NCI-H1436 treated with DMSO at 0.1 percent for 48 hours (cell line): ENCODE data around the gene BAD.
A peak's percentile ranks its signal among the peaks of the same experiment; 100 is the strongest.

Source experiments
- DNase-seq: peaks from one replicate; lab custom pipeline; 2025; lab: John Stamatoyannopoulos, UW

Gene BAD

GRCh38 chr11:64296236-64296635 is 11.8 kb upstream of the BAD start:
- DNase-seq: no peak

DNA sequence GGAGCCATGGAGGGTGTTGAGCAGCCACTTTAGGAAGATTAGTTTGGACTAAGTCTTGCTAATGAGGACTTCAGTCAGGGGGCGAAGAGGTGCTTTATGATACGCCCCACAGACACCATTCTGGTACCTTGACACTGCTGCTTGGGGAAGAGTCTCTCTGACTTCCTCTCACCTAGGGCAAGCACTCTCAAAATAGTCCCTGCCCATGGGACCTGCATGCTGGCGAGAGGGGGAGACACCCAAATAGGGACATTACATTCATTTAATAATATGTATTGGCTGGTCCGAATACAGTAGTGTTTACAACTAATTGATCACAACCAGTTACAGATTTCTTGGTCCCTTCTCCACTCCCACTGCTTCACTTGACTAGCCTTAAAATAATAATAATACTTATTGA is 11.3 kb upstream of the BAD start:
- no peak for DNase-seq

DNA sequence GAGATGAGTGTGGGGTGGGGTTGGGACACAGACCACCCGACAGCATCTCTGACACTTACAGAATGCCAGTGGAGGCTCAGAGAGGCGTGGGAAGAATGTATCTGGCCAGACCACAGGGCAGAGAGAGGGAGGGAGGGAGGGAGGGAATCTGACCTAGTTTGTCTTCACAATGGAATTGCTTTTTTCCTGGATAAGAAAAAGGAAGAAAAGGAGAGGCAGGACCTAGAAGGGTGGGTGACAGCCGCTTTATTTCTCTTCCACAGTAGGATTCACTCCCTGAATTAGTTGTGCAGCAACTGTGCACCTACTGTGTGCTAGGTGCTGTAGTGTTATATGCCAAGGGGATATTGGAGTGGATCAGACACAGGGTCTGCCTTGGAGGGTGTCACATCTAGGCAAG is 10.3 kb upstream of the BAD start:
- DNase-seq: no peak

DNA sequence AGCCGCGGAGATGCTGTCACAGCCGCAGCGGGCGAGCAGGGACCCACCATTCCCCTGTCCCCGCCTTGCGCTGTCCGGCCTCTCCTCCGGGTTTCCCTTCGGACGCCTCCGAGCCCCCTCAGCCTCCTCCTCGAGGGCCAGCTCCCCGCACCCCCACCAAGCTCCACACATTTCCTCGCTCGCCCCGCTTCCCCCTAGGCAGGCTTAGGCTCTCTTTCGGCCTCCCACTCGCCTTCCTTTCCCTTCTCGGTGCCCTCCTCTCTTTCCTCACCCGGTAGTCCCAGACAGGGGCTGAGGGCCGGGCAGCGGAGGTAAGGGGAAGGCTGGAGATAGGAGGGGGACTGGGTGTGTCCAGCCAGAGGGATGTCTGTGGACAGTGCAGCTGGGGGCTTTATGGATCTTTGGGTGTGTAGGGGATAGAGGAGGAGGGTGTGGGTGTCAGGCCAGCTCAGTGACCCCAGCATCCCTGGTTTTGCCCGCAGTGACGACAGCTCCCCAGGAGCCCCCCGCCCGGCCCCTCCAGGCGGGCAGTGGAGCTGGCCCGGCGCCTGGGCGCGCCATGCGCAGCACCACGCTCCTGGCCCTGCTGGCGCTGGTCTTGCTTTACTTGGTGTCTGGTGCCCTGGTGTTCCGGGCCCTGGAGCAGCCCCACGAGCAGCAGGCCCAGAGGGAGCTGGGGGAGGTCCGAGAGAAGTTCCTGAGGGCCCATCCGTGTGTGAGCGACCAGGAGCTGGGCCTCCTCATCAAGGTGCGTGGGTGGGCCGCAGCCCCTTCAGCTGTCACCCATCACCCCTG is 8.2 kb upstream of the BAD start:
- no peak for DNase-seq

- no peak for DNase-seq
These were observed 7.4 kb upstream of the BAD start for GRCh38 chr11:64291752-64292459.

DNA sequence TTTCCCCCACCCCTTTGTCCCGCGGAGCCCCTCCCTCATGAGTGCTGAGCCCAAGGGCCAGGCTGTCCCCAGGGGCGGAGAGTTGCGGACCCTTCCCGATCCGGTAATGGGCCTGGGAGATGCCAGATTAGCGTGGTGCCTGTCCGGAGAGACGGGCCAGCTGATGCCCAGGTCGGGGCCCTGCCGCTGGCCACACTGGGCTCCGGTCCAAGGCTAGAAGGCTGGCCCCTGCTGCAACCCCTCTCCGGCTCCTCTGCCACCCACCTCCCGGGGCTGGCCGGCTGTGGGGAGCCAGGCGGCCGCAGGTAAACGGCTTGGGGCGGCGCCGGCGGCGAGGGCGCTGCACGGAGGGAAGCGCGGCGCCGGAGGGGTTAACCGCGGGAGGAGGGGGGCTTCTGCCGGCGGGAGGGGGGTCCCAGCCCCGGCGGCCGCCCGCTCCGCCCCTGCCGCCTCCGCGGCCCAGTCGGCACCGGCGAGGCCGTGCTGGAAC is 6.8 kb upstream of the BAD start, which contains the start of gene KCNK4:
TSS of gene KCNK4 (plus strand) at position 41 of the 490 bp plus-strand sequence. CDS start 1,717 bp downstream, outside the sequence.
- no peak for DNase-seq

DNA sequence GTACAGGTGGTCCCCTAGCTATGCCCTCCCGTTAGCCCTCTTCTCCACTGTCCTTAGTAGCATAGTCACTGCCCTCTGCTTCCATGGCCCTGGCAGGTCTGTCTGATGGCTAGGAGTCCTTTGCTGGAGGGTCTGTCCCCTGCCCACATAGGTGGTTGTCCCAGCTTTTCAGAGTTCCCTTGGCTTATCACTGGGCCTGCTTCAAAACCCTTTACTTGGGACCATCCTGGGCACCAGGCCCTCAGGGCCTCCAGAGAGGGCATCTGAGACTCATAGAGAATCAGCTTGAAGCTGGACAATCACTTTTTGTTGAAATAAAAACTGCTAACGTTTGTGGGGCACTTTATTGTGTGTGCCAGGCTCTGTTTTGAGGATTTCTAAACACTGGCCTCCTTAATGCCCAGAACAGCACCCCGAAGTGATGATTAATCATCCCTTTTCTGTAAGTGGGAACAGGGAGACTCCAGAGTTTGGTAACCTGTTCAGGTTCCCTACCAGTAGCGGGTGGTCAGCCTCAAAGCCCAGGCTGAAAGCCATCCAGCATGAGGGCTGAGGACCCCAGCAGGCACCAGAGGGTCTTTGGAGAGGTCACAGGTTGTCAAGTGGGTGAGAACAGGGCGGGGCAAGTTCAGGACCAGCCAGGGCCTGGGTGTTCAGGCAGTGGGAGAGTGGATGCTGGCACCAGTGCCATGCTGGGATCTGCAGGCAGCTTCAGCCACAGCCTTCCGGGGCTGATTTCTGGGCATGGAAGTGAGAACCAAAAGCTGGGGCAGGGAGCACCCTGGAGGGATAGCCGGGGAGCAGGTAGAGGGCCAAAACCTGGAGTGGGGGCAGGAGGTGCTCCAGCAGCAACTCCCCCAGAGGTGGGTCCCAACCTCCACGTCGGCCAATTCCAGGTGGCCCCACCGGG is 6.1 kb upstream of the BAD start:
- no peak for DNase-seq

- DNase-seq: no peak
These were observed 4.6 kb upstream of the BAD start for GRCh38 chr11:64289002-64289564.

DNA sequence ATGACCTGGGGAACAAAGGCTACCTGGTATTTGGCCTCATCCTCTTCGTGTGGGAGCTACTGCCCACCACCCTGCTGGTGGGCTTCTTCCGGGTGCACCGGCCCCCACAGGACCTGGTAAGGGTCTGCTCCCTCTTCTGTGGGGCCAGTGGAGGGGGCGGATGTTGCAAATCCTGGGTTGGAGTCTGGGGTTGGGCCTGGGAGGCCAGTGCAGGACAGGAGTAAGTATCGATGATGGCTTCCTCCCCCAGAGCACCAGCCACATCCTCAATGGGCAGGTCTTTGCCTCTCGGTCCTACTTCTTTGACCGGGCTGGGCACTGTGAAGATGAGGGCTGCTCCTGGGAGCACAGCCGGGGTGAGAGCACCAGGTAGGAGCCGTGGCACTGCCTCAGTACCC is 3.9 kb upstream of the BAD start:
- no peak for DNase-seq

- no peak for DNase-seq
These were observed 3.3 kb upstream of the BAD start for GRCh38 chr11:64287676-64288352.

- no peak for DNase-seq
These were observed 2.3 kb upstream of the BAD start for GRCh38 chr11:64286801-64287159.

DNA sequence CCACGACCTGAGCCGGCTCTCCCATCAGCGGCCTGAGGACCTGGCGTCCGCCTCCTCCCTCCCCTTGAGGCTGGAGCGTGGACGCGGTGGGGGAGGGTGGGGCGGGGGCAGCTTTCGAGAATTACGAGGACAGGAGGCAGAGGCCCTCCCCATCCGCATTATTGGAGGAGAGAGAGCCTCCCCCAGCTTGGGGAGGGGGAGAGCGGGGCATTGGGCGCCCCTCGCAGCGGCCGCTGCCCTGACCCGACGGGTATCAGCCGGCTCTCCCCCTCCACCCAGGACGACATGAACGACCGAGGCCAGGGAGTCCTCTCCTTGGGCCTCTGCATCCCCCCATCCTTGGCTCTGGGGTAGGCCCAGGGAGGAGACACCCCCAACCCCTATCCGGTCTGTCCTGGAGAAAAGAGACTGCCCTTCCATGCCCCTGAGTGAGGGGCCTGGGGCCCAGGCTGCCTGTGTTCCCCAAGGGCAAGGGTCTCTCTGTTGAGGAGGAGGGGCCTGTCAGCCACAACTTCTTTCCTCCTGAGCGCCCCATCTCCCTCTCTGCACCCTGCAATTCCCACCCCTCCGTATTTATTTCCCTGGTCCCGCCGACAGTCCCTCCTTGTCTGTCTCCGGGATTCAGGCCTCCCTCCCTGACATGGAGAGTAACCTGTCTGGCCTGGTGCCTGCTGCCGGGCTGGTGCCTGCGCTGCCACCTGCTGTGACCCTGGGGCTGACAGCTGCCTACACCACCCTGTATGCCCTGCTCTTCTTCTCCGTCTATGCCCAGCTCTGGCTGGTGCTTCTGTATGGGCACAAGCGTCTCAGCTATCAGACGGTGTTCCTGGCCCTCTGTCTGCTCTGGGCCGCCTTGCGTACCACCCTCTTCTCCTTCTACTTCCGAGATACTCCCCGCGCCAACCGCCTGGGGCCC is 1.7 kb upstream of the BAD start:
- DNase-seq: no peak

DNA sequence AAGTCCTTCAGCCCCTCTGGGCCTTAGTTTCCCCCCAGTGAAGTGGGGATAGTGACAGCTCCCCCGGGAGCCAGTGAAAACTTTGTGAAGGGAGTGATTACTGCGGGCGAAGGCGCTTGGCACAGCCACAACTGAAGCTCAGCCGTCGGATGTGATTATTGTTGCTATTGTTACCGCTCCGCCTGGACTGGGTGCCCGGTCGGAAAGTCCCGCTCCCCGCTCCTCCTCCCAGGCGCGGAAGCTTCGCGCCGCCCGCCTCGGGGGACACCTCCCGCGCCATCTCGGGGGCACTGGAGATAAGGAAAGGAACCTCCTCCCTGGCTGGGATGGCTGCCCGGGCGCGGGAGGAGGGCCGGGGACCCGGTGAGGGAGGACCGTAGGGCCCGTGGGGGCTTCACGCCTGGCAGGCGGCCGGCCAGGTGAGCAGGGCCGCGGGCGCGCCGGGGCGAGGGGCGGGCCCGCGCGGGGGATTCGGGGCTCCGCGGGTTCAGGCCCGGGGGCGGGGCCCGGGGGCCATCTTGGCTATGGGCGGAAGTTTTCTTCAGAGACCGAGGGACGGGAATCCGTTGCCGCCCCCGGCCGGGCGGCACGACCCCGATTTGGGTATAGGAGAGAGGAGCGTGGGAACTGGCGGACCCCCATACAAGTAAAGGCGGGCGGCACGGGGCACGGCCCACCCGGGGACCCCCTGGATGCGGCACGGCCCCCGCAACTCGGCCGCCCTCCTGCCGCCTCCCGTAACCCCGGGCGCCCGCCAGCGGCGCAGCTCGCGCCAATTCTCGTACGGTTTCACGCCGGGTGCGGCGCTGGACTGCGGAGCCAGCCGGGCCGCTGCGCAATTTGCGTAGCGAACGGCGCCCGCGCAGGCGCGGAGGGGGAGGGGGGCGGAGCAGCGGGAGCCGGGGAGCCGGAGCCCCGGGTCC is 758 bp upstream of the BAD start, which contains the start of gene GPR137:
TSS of gene GPR137 (plus strand) at position 887 of the 923 bp plus-strand sequence. CDS start 677 bp downstream, outside the sequence.
- DNase-seq: peak; percentile 4

- DNase-seq: no peak
These were observed 1.4 kb downstream of the BAD start for GRCh38 chr11:64283092-64283491.

DNA sequence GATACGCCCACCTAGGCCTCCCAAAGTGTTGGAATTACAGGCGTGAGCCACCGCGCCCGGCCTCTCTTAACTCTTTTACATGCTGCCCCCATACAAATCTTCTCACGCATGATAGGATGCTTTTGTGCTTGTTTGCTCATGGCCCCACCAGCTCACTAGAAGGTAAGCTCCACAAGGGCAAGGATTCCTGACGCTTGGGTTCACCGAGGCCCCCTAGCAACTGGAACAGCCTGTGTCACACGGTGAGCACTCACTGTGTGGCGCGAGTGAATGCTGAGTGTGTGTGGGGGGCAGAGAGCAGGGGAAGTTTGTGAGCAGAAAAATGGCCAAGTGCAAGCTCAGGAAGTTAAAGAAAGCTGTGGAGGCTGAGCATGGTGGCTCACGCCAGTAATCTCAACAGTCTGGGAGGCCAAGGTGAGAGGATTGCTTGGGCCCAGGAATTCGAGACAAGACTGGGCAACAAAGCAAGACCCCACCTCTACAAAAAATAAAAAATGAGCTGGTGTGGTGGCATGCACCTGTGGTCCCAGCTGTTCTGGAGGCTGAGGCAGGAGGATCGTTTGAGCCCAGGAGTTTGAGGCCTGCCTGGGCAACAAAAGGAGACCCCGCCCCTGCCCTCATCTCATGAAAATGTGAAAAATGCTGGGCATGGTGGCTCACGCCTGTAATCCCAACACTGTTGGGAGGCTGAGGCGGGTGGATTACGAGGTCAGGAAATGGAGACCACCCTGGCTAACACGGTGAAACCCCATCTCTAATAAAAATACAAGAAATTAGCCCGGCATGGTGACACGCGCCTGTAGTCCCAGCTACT is 2.3 kb downstream of the BAD start:
- DNase-seq: no peak

- no peak for DNase-seq
These were observed 5.8 kb downstream of the BAD start for GRCh38 chr11:64278576-64279190.

DNA sequence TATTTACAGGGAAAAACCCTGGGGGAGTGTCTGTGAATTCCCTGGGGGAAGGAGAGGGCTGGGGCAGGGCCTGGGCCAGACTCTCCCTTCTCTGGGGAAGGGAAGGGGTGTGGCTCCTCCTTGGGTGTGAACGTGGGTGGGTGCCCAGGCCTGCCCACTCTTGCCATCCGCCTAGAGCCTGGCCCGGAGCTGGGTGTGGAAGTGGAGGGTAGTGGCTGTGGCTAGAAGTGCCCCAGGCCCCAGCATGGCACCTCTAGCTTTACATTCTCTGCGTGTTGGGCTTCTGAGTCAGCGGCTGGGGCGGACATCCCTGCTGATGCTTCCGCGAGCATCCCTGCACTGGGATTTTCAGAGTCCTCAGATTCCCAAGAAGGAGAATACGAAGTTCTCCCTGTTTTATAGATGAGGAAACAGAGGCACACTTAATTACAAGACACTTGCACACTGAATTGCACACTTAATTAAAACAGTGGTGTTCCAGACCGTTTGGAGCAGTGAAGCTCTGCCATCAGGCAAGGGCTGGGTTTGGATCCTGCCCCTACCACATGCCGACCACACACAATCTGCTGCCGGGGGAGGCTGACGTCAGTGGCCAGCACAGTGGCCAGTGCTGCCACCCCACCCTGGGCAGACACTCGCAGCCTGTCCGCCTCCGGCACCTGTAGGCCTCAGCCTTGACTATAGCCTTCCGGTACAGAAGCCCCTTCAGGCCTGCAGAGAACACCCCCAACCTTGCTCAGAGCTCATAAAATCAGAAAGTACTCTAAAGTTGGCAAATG is 7.6 kb downstream of the BAD start:
- DNase-seq: no peak
